GM18511 (cell line): ENCODE measurements around the gene NADK.
A peak's percentile ranks its signal among the peaks of the same experiment; 100 is the strongest.

ENCODE experiments used
- ATAC-seq: cut with Tn5 transposase; IDR thresholded peaks from one replicate; pipeline ENCODE4 v1.9.1; 2021; ENCODE audit warnings: mild to moderate bottlenecking, moderate library complexity; ENCODE audit not compliant: unreplicated experiment

The NADK gene

DNA sequence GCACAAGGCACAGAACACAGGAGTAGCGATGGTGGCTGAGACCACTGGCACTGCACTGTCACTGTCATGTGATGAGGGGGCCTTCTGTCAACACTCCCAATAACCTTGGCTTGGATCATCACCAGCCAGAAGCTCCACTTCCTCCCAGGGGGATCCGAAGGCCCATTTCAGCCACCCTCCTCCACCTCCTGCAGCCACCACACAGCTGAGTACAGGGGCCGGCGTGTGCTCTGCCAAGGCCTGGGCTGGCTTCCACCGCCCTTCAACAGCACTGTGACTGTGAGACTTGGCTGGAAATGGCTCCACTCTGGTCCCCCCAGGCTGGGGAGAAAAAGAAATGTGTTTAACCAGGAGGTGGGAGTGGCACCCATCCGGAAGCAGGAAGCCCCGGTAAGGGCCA lies 9.9 kb upstream of the NADK start:
- no peak for ATAC-seq

DNA sequence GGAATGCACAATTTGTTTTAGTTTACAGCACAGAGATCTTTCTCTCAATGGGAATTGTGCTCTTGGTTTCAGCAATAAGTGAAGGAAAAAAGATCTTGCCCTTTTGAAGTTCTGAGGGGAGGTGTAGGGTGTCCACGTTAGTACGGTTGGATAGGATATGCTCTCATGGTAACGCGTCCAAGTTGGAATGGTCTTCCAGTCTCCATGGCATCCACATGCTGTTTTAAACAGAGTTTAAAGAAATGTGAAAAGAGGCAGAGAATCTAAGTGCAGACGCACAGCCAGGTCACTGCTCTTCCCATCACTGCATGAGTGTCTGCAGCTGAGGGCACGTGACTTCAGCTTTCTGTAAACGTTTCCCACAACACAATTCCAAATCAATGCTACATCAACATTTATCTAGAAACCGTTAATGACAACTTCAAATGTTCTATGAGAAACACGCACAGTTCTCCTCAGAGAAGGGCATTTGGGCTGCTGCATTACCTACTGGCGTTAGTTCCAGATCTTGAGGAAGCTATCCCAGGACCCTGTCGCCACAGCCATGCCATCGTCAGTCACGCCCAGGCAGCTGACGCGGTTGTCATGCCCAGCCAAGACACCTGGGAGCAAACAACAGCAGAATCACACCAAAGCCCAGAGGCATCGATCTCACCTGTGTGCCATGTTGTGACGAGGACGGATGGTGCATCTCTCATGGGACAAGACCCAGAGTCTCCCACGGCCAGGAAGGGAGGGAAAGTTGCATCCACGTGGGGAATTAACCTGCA lies 8.8 kb upstream of the NADK start:
- no peak for ATAC-seq

DNA sequence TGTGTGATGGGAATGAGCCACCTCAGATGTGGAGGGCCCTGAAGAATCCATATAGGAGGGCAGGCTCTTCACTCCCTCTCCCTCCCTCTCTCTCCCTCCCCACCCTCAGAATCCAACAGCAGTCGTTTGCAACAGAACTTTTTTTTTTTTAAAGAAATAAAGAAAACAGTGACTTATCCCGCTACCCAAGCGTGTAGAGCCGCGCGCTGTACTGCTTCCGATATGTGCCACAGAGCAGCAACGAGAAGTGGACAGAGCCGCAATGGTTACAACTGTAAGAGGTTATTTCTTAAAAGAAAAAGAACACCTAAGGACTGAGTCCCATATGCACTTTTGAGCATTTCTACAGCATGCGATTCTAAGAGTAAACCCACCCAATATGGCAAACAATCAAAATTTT lies 7.4 kb upstream of the NADK start:
- no peak for ATAC-seq

DNA sequence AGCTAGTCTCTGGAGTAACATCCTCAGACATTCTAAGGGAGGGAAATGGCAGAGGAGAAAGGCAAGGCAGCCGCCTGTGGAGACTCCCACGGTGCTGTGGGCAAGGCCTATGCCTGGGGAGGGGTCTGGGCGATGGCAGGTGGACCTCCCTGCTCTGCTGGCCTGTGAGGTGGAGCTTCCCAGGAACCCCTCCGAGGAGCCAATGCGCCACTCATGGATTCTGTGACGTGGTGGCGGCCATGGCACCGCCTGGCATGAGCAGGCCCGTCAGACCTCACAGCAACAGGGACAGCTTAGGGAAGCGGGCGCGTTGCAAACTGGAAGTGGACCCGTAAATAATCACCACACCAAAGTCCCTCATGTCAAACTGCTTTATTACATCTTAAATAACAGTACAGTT lies 6.7 kb upstream of the NADK start:
- ATAC-seq: no peak

DNA sequence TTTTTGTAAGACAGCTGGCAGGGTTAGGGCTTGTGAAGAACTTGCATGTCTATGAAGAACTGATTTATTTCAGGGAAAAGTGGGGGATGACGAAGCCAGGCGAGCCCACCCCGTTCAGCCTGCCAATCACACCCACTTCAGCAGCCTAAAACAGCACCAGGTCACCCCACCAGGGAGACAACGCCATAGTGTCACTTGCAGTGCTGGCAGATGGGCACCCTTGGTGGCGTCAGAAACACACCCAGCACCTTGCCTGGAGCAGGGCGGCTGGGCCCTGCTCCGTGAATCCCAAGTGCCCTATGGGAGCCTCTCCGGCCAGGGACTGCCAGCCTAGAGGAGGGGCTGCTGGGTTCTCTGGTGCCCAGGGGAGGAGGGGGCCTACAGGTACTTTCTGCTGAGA lies 5.0 kb upstream of the NADK start:
- ATAC-seq: no peak

DNA sequence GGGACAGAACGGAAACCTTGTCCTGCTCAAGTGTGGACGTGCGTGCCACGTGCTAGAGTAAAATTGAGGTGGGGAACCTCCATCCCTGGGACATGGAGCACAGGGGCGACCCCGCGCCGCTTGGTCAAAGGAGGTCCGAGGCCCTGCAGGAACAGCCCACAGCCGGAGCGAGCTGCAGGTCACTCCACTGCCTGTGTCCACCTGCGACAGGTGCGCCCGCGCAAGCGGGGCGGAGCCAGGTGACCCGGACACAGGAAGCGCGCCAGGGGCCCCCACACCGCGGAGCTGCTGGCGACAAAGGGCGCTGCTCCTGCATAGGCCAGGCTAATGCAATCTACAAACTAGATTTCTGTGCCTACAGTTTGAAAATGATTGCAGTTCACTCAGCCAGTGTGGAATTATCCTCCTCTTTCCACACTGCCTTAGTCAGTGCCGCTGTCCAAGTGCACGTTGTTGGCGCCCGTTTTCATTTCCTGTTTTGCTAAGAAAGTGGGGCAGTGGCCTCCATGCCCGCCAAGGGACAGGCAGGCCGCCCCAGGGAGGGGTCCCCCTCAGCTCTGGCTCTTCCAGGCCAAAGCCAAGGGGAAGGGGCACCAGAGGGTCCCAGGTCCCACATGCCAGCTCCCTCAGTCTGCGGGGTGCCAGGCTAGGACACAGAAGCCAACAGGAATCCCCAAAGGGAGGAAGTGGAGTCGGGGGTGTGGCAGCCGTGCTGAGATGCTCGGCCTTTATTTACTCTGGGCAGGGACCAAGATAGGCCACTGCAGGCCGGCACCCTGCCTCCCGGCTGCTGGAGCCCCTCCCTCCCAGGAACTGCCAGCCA lies 4.3 kb upstream of the NADK start:
- ATAC-seq: no peak

DNA sequence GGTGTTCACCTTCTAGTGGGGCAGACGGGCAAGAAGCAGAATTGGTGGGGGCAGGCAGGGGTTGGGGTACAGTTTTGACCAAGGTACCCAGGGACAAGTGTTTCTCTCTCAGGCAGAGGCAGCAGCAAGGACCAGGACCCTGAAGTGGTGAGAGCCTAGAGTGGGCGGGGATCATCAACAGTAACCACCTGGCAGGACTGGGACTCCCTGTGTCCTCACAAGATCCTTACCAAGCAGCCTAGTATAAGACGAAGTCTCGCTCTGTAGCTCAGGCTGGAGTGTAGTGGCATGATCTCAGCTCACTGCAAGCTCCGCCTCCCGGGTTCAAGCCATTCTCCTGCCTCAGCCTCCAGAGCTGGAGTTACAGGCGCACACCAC lies 3.2 kb upstream of the NADK start:
- ATAC-seq: no peak

DNA sequence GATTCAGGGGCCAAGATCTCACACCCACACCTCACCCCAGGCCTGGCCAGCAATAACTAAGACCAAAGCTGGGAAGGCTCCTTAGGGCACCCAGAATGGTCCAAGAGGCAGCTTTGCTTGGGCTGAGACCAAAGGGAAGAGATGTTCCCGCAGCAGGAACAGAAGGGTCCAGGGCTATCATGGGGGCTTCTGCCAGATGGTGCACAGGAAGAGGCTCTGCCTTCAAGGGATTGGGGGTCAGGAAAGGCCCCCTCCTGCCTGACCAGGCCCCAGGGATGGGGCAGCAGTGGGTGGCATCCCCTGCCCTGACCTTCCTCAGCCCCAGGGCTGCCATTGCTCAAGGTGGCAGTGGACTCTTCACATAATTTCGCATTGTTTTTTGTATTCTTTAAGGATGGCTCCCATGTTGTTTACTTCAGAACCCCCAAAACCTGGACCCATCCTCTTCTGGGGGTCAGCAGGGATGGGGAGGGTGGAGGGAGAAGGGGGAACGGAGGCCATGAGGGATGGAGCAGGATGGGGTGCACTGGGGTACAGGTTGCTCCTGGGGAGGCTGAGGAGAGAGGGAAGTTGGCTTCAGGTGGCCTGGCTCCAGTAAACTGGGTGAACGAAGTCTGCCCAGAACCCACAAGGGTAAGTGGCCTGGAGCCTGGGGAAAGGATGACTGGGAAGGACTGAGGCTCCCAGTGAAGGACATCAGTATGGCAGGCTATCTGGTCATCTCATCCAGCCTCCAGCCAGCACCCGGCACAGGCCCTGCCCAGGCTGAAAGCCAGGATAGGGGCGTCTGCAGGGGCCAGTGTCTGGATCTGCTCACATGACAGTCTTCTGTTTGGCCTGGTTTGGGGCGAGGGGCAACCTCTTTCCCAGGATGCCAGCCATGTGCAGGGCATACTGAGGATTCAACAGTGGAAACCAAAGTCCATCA lies 2.6 kb upstream of the NADK start:
- ATAC-seq: no peak

DNA sequence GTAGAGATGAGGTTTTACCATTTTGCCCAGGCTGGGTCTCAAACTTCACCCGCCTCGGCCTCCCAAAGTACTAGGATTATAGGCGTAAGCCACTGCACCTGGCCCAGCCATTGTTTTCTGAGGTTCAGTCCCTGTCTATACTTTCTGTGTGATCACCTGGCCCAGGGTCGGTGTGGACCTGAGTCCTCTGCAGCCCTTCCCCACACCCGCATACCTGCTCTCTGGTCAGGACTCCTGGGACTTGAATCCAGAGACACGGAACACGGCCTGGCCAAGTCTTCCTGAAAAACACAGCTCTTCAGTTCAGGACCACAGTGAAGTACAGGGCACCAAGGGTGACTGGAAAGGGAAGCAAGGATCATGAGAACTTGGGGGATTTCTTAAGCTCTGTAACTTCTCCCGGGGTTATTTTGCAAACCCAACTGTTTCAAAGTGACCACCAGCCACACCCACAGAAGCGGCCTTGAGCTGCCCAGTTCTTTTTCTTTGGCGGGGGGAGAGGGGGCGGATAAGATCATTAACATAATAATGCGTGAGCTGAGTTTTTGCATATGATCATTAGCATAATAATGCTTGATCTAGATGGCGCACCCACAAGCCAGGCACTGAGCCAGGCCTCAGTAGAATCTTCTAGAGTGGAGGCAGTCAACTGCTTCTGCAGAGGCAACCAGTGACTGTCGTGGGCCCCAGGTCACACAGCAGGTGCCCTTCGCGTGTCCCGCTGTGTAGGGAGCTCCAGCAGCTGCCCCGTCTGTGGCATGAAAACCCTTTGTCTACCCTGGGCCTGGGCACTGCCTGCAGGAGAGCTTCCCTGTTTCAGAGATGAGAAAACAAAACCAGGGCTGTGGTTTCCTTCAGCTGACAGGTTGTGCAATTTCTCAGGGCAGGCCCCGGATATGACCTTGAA lies 1.7 kb upstream of the NADK start:
- peak; percentile 46 for ATAC-seq

DNA sequence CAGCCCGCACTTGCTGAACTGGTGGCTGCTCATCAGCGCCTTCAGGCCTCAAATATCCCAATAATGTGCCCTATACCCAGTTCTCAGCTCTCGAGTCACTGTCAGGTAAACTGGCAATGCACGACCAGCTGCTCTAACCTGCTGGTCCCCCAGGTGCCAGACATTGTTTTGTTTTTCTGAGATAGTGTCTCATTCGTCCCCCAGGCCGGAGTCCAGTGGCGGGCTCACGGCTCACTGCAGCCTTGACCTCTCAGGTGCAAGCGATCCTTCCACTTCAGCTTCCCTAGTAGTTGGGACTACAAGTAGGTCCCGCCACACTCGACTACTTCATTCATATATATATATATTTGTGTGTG lies 1.0 kb upstream of the NADK start:
- no peak for ATAC-seq

DNA sequence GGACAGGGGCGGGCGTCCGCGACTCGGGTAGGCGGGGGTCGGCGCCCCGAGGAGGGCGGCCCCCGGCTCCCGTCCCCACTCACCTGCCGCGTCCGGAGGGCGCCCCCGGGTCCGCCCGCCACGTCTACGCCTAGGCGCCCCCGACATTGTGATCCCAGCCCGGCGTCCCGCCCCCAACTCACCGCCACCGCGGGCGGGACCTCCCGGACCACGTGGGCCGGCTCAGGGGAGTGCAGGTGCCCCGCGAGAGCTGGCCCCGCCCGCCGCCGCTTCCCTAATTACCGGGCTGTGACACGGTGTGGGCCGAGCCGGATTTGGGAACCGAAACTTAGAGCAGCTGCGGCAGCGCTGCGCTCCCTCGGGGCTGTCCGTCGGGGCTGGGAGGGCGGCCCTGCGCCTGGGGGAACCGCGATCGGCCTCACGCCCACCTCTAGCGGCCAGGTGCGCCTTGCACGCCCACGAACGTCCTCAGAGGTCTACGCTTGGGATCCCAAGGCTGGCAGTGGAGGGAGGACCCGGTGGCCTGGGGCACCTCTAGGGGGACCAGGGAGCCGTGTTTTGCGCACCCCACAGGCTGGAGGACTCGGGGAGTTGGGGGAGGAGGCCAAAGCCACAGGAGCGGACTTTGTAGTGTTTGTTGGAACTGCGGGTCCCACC lies 521 bp upstream of the NADK start:
- peak; percentile 70 for ATAC-seq

DNA sequence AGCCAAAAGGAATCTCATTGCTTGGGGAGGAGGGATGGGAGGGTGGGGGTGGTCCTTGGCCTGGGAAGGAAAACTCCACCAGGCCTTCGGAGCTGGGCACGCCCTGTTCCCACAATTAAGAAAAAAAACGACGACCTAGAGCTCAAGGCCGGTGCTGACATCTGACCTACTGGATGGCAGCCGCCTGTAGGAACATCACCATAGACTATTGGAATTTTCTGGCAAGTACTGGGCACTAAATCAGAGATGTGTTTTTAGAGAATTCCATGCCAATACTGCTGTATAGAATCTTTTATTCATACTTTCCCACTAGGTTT lies 729 bp downstream of the NADK start:
- no peak for ATAC-seq

DNA sequence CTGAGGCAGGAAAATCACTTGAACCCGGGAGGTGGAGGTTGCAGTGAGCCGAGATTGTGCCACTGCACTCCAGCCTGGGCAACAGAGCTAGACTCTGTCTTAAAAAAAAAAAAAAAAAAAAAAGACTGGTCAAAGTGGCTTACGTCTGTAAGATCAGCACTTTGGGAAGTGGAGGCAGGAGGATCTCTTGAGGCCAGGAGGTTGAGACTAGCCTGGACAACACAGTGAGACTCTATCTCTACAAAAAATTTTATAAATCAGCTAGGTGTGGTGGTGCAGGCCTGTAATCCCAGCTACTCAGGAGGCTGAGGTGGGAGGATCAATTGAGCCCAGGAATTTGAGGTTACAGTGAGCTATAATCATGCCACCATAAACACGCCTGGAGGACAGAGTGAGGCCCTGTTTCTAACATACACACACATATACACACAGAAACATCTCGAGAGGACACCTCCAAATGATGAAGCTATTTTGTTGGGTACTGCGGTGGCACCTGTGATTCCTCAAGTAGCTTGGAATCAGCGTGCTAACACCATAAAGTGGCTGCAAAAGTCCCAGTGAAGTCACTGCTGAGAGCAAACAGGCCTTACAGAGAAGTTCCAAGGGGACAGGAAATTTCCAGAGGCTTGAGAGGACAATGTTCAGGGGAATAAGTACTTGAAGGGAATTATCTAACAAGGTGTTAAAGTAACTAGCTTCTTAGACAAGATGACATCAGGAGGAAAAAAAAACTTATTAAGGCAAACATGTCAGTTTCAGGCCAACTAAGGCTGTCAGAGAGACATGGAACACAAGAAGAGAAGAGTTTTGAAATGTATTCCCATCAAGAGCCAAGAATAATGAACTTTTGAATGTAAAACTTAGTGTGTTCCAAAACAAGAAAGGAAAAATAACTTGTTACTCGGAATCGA lies 1.3 kb downstream of the NADK start:
- ATAC-seq: no peak

DNA sequence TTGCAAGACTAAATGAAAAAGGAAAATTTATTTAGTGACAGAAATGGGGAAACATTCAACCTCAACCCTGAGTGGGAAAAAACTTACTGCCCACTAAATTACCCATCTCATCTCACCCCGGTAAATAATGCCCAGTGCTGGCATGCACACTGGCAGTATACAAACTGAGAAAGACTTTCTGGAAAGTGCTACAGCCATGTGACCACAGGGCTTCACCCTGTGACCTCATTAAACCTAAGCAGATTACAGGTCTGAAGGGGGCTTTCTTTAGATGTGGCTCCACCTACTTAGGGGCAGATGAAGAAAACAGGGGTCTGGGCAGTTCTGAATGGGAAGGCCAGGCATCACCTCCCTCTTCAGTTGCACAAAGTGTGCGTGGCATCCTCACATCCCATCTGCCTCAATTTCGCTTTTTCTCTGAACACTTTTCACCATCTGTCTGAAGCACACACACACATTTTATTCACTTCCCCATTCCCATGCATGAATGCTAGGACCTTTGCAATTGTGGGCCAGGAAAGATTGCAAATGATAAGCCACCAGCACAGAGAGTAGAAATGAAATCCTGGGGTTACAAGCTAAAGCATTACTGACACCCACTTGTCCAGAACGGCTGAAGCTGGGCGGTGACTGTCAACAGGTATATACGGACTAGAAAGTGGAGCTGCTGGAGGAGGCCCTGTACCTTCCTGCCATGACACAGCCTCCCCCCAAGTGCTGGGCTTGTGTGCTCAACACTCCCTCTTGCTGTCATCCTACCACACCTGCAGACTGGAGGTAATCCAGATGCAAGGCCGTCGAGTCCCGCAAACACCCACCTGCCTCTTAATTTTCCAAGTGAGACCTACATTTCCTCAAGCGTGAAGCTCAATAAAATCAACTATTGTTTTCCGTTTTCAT lies 2.7 kb downstream of the NADK start:
- no peak for ATAC-seq

DNA sequence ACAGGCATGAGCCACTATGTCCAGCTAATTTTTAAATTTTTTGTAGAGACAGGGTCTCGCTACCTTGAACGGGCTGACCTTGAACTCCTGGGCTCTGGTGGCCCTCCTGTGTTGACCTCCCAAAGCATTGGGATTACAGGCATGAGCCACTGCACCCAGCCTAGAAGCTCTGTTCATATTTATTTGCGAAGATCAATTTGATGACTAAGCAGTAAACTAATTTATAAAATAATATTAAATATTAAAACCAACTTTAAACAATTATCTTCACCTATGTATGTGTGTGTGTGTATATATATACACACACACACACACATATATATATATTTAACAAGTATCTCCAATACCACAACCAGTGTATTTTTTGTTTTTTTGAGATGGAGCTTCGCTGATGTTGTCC lies 4.4 kb downstream of the NADK start:
- no peak for ATAC-seq

DNA sequence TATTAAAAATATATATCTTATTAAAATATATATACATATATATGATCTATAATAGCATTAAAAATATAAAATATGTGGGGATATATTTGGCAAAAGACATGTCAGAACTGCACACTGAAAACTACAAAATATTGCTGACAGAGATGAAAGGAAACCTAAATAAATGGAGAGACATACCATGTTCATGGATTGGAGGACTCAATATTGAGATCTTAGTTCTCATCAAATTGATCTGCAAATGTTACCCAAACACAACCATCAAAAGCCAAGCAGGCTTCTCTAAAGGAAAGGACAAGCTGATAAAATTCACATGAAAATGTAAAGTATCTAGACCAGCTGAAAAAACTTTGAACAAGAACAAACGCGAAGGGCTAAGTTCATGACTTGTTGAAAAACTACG lies 7.2 kb downstream of the NADK start:
- no peak for ATAC-seq

DNA sequence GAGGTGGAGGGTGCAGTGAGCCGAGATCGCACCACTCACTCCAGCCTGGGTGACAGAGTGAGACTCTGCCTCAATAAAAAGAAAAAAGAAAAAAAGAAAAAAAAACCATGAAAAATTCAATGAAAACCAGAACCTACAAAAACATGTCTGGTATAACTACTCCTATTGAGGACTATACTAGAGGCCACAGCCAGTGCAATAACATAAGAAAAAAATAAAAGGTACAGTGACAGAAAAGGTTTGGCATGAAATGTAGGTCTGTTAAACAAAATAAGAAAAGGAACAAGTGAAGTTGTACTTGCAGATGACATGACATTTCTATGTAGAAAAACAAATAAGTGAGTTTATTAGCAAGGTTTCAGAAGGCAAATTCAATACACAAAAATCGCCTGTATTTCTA lies 8.2 kb downstream of the NADK start:
- ATAC-seq: no peak
